Stimulated activated CD8-positive, alpha-beta memory T cell treated with anti-CD3 and anti-CD28 coated beads, Interleukin-4, amount 100 ng/mL, for 48 hours (primary cell): ENCODE measurements around the gene RING1.

Source experiments
- DNase-seq: peaks from one replicate; pipeline ENCODE4 v3.0.0-alpha.2; 2020

RING1 gene

DNA sequence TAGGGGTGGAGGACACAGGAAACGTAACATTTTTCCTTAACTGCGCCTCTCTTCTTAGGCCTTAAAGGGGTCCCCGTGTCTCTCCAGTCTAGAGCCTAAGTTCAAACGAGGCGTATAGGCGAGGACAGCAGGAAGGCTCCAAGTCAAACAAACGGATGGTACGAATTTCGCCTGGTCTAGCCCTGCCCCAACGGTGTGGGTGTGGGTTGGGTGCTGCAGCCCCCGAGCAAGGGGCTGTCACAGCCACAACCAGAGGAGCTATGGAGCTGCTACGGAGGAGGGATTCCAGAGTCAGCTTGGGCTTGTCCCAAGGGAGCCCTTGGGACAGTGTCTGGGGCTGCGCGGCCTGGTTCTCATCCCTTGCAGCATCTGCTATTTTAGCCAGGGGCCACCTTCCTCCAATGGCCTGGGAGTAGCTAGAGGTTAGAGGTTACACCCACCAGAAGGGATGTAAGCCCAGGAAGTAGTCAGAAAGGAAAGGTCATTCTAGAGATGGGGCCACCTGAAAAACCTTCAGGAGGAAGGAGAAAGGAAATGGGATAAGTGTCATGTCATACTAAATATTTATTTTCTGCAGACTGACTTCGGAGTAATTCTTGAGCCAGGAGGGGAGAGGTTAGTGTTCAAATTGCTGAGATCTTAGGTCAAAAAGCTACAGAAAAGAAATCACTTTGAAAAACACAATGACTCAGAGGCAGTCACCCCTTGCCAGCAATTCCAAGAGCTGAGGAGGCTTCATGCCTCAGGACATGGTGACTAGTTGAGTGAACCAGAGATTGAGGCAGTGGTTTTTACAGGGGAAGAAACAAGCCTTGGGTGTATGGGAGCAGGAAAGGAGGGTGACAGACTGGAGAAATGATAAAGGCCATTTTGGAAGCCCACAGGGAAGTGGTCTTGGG, 41.7 kb downstream of the RING1 start:
- DNase-seq: peak; percentile 38

- DNase-seq: no peak
Measured at GRCh38 chr6:33250731-33251130, 42.4 kb downstream of the RING1 start.

DNA sequence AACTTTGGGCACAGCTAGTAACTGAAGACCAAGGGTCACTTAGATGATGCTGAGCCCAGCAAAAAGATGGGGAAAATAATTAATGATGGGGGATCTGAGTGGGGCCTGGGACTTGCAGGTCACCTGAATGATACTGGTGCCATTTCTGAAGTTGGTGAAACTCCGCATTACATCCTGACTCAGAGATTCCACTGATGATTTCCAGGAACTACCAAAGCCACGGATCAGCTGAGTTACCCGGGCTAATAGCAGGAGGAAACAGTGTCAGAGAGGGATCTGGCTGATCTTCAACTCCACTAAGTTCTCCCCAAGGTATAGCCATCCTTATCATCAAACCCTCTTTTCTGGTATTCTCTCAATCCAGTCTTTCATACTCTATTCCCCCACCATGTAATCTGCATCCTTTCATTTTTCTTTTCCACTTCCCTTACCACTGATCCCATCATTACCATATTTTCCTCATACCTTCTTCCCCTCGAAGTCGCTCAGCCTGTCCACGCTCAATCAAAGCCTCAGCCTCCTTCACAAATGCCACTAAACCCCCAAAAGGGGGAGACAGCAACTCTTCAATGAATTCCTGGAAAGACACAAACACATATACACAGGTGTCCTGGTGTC, 43.2 kb downstream of the RING1 start:
- DNase-seq: peak; percentile 40

GRCh38 chr6:33252759-33253158, 44.5 kb downstream of the RING1 start:
- DNase-seq: no peak

- no peak for DNase-seq
Measured at GRCh38 chr6:33254591-33254990, 46.3 kb downstream of the RING1 start.

DNA sequence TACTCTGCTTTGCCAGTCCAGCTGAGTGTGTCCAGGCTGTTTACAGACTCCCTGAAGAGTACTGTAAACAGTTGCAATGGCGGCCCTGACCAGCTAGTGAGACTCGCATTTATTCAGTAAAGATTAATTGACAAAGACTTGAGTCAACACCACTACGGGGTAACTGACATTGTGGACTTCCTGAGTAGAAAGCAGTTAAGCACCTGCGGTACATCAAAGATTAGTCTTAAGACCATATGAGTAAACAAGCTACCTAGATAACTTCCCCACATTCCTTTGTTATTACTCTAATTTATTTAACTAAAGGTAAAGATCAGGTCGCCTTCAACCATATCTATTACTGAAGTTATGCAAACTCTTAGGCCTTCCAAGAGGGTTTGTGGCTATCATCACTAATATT, 50.7 kb downstream of the RING1 start:
- no peak for DNase-seq
